22Rv1 (cell line): Measurements from ENCODE around the gene RRP8.

ENCODE experiments used
- H3K27ac ChIP-seq: fragments of 450-650 bp; 2 replicates; pipeline ENCODE4 v1.5.1; 2017
- CTCF ChIP-seq: fragments of 450-650 bp; IDR thresholded peaks from 2 replicates; pipeline ENCODE4 v1.5.1; 2017; ENCODE audit warnings: mild to moderate bottlenecking
- ZFX ChIP-seq: fragments of 450-650 bp; IDR thresholded peaks from 2 replicates; pipeline ENCODE4 v1.6.1; 2017; ENCODE audit warnings: antibody characterized with exemption, borderline replicate concordance

RRP8 gene

GRCh38 chr11:6572215-6572614 is 31.2 kb downstream of the RRP8 start:
- no peak overlapping the region for H3K27ac ChIP-seq
- no peak for TF ChIP-seq ZFX
- no peak for TF ChIP-seq CTCF

- TF ChIP-seq CTCF (no peak), ZFX (no peak)
- no peak overlapping the region for H3K27ac ChIP-seq
Measured at GRCh38 chr11:6571434-6572008, 31.9 kb downstream of the RRP8 start.

GRCh38 chr11:6570691-6571427 is 32.6 kb downstream of the RRP8 start:
- no peak overlapping the region for H3K27ac ChIP-seq
- no peak for TF ChIP-seq ZFX
- no peak for TF ChIP-seq CTCF

GRCh38 chr11:6569706-6570105 is 33.7 kb downstream of the RRP8 start:
- no peak overlapping the region for H3K27ac ChIP-seq

GRCh38 chr11:6568191-6568918 is 35.1 kb downstream of the RRP8 start:
- TF ChIP-seq CTCF, result no peak
- TF ChIP-seq ZFX, result no peak
- H3K27ac ChIP-seq, result no peak overlapping the region

More at GRCh38 chr11:6569706-6570105, 33.7 kb downstream of the RRP8 start:
- no peak for TF ChIP-seq ZFX
- no peak for TF ChIP-seq CTCF

- H3K27ac ChIP-seq, result no peak overlapping the region
- TF ChIP-seq CTCF (no peak), ZFX (no peak)
Measured at GRCh38 chr11:6567371-6567745, 36.1 kb downstream of the RRP8 start.
